ENCODE results near the gene PELO.

PELO gene

DNA sequence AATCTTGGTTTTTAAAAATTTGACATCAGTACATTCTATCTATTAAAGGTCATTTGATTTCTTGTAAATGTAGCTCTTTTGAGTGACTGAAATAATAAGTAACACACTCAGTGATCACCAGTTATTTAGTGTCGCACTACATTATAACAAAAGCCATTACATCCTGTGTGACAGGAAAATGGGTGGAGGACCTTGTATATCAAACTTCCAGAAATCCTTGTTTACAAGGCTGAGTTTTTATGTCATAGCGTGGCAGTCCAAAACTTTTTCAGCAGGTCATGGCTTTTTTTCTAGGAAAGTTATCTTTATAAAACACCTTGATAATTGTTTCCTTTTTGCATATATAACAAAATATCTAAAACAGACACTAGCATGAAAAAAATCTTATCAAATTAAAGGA is 14.4 kb upstream of the PELO start:
- DNase-seq: no peak

GRCh38 chr5:52774005-52774410 is 13.7 kb upstream of the PELO start:
- no peak for DNase-seq

GRCh38 chr5:52776116-52776515 is 11.6 kb upstream of the PELO start:
- DNase-seq: no peak

DNA sequence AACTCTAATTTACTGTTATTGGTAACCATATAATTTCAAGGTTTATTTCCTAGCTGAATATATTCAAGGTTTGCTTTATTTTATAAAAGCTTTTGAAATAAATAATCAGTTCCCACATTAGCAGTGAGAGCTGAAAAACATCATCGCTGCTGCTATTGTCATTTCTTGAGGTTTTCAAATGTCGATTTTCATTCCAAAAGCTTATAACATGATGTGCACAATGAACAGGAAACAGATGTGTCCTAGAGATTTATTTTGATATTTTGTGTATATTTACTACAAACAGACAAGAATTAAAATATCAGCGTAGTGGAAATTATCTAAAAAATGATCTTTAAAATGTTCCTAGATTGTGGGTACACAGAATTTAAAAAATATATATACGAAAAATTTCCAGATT is 10.5 kb upstream of the PELO start:
- DNase-seq: no peak

DNA sequence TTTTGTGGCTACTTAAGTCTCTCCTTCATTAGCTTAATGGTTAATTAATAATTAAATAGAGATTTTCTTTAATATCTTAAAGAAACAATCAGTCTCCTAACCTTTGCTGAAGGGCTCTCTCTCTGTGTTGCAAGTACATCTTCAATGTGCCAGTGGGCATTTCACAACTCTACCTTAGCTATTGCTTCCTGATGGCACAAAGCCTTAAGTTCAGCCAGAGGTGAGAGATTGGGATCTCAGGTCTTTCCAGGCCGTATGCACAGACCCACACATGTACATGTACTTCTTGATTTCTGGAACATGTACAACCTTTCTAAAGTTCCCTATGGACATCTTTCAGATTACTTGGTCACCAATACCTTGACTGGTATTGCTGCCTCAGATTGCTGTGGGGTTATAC is 8.9 kb upstream of the PELO start:
- no peak for DNase-seq

DNA sequence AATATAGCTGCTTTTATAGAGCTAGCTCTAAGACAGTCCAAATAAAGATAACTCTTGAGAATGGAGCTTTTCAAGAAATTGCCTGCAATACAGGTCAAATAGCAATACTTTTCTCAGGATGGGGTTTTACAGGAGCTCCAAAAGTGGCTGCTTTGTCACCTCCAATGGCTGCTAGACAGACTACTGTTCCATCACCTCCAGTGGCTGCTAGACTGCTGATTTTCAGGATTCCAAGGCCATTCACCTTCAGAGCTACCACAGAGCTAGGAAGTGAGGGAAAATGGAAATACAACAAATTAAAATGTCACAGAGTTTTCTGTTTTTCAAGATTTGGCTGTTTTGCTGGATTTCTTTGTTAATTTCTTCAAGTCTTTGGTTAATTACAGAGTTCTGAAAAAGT is 8.5 kb upstream of the PELO start:
- no peak for DNase-seq

DNA sequence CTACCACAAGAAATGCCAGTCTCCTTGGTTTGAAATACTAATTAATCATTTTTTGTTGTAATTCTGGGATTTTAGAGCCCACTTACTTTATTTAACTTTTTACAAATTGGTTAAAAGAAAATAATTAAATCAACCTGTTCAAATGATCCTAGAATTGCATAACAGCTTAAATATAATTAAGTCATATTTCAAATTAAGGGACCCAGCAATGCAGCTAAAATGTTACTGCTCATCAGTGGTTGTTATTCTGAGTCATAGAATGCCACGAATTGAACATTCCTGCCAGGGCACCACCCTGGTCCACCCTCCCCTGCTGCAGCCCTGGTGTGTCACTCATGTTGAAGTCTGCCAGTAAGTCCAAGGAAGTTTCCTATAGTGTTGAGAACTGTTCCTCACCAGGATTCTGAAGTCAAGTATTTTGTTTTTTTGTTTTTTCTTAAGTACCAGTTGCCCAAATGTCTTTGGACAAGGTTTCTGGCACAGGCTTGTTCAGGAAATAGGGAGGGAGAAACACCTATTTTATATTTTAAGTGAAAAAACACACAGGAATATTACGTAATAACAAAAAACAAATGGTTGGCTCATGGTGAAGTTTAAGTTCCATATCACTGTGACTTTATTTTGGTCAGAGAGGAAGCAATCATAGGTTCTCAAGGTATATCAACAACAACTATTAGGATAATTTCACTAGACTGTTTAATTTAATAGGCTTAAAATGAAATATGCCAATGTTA is 4.3 kb upstream of the PELO start:
- DNase-seq: no peak

DNA sequence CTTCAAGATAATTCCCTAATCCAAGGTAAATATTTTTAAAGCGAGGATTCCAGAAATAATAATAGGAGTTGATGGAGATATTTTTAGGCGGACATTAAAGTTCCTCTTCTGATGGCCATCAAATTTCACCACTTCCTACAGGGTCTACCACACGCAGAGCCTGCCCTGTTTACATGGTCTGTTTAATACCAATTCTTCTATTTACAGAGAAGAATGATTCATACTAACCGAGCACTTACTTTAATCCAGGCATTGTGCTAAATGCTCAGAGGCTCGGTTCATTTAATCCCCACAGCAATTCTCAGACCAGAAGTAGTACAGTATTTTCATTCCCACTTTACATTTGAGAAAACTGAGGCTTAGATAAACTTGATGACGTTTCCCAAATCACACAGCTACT is 3.0 kb upstream of the PELO start:
- DNase-seq: no peak

- no peak for DNase-seq
Observed at GRCh38 chr5:52786391-52786790, 1.3 kb upstream of the PELO start.

DNA sequence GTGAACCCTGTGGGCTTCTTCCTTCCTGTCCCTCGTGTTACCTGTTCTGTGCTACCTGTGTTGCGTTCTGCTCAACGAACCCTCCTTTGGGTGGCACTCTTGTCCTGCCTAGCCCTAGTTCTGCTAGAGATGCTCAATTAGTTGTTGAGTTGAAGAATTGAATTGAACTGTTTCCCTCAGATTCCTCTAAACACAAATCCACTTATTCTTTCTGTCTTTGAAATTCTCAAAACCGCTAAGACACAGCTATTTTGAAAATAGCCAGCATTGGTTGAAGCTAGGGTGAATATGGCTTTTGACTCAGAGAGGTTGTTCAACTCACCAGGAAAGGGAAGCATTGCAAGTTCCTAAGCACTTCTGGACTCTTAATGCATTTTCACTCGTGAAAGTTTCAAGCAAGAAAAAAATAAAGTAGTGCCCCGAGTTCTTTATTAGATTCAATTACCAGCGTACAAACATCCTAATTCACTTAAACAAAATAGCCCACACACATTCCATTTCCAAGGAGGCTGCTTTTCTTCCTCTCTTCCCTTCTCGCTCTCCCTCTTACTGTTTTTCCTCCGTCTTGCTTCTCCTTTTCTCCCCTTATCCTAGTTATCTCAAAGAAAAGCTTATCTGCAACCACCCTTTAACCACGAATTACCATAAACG is 642 bp upstream of the PELO start:
- no peak for DNase-seq

GRCh38 chr5:52788505-52788821 is 747 bp downstream of the PELO start:
- no peak for DNase-seq

GRCh38 chr5:52789378-52789777 is 1.7 kb downstream of the PELO start:
- DNase-seq: no peak

DNA sequence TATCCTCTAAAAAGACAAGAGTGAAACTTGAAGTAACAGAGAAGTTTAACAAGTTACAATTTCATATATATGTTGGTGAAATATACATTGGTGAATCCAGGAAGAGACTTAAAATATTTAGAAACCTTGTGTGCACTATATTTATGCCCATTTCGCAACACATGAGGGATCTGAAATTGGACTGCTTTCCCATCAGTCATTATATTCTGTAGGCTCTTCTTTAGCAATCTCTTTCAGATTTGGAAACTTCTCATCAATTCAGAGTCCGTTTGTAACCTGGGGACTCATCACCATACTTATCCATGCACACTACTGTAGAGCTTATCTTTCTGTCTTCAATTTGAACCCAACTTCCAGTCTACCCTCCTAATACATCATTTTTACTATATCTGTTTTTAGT is 2.1 kb downstream of the PELO start:
- no peak for DNase-seq

DNA sequence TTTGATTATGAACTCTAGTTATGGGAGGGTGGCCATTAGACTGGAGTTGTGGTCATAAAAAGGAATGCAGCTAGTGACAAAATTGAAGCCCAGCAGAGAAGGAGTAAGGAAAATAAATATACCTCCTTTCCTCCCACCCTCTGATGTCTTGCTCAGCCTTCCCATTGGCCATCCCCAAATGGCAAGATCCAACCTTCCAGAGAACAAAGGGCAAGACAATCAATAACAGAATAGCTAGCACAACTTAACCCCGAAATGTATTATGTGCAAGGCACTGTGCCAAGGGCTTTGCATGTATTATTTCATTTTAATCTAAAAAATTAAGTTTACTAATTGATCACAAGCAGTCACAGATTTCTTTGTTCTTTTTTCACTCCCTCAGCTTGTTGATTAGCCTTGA is 3.6 kb downstream of the PELO start:
- DNase-seq: no peak

- DNase-seq: no peak
Observed at GRCh38 chr5:52794519-52794918, 6.8 kb downstream of the PELO start.

DNA sequence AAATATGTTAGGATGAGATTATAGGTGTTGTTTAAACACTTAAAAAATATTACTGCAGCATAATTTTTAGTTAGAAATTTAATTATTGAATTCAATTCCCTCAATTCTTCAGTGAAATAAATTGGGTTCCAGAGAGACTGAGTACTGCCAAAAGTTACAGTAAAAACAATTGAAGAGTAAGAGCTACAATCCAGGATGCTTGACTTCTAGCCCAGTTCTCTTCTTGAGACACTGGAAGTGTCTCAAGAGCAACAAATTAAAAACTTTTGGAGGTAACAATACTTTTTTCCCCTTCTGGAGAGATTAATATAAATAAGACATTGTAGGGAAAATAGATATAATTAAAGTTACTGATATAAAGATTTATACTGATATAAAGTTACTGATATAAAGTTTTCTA is 8.3 kb downstream of the PELO start:
- DNase-seq: no peak

- no peak for DNase-seq
Observed at GRCh38 chr5:52796516-52797103, 8.9 kb downstream of the PELO start.

- no peak for DNase-seq
Observed at GRCh38 chr5:52798938-52799337, 11.2 kb downstream of the PELO start.

DNA sequence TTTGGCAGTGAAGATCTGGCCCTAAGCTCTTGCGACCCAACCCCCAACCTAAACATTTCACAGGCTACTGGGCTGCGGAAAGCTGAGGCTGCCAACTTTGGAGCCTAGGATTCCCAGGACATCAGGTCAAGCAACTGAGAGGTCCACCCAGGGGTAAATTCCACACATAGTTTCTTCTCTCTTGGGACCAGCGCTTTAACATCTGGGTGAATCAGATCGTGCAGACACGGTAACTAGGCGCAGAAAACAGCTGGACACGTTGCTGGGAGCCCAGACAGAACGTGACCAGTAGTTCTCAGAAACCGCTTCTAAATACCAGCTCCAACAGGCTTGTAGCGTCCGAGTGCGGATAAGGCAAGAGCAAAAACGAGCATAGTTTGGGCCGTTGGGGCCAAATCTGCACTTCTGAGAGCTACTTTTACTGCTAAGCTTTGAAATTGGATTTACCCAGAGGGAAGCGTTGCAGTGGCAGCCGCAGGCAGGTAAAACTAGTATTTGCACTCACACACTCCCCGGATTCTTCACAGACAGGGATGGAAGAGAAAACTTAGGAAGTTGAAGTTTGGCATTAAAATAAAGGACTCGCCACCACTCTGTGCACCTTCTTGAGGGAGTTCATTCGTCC is 11.8 kb downstream of the PELO start:
- no peak for DNase-seq

GRCh38 chr5:52799983-52800393 is 12.3 kb downstream of the PELO start:
- DNase-seq: peak; percentile 94 to 97

- DNase-seq: peak in 1 of 2 experiments; percentile 64
Observed at GRCh38 chr5:52800394-52801213, 12.9 kb downstream of the PELO start.

- DNase-seq: no peak
Observed at GRCh38 chr5:52801329-52801728, 13.6 kb downstream of the PELO start.

GRCh38 chr5:52802272-52802973 is 14.7 kb downstream of the PELO start:
- no peak for DNase-seq

Data from NCI-H187 (cell line).